ENCODE measurements around the gene PDLIM1.

DNA sequence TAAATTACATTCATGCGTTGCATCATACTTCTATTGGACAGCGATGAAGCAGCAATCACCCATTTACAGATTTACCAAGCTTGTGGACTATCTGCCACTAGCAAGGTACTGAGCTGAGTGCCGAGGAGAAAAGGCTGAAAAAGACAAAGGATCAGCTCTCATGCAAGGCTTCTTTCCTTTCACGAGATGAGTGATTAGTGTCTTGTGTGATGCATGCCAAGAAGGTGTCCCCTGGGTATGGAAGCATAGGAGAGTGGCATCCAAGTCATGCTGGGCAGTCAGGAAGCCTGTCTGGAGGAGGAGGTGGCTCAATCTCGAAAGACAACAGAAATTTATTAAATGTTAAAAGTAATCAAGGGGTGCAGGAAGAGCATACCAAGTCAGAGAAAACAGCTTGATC is 55.9 kb downstream of the PDLIM1 start:
- no peak for TF ChIP-seq ISL1 (CRISPR knock-in tag; IDR thresholded peaks at IDR 0.05)
- no peak for TF ChIP-seq ZC3H10 (CRISPR knock-in tag; IDR thresholded peaks at IDR 0.05)
